HG03342 (cell line): Measurements from ENCODE around the gene TMEM176B.

Source experiments
- ATAC-seq: cut with Tn5 transposase; IDR thresholded peaks from one replicate; pipeline ENCODE4 v1.9.1; 2021; ENCODE audit warnings: mild to moderate bottlenecking, moderate library complexity; ENCODE audit not compliant: unreplicated experiment

TMEM176B gene

DNA sequence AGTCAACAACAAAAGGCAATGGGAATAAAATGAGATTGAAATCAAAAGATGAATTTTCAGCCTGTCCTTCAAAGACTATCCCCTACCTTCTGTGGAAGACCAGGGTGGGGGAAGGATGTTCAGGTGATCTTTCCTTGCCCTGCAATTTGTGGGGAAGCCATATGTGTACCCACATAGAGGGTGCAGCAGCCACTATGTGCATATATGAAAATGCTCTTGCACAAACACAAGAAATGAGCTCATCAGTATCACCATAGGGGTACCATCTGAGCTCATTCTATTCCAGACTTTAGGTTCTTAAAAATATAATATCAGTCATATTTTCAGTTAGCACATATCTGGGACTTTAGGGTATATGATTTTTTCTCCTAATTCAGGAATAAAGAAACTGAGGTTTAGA lies 45.2 kb downstream of the TMEM176B start:
- ATAC-seq, result no peak

DNA sequence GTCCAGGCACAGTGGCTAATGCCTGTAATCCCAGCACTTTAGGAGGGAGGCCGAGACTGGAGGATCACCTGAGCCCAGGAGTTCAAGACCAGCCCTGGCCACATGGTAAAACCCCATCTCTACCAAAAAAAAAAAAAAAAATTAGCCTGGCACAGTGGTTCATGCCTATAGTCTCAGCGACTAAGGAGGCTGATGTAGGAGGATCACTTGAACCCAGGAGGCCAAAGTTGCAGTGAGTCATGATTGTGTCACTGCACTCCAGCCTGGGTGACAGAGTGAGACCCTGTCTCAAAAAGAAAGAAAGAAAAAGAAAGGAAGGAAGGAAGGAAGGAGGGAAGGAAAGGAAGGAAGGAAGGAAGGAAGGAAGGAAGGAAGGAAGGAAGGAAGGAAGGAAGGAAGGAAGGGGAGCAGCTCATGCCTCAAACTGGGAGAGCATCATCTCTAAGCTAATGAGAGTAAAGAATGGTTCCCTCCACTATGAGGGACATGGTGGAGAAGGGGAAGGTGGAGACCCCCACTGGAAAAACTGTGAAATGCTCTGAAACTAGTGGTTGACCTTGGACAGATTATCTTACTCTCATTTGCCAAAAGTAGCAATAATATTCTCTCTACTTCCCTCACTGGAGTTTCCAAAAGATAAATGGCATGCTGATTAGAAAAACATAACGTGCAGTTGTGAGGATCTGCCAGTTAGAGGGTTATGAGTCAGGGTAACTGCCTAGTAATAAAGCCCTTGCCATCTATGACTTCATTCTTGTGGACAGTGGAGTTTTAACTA lies 46.1 kb downstream of the TMEM176B start:
- ATAC-seq, result no peak

DNA sequence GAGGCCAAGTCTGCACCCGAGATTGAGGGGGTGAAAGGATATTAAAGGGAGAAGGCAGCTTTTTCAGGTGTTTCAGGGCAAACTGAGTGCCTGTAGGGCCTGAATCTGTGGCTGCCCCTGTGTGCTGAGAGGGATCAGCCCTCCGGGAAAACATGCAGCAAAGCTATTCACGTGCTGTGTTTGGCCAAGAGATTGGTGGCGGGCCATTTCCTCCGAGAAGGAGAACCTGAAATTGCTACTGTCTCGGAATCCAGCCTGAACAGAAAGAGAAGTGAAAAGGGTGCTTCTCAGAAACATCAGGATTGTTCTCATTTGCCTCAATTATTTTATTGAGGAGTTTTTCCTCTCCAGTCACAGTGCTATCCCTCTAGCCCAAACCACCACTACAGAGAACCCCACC lies 46.9 kb downstream of the TMEM176B start:
- no peak for ATAC-seq

DNA sequence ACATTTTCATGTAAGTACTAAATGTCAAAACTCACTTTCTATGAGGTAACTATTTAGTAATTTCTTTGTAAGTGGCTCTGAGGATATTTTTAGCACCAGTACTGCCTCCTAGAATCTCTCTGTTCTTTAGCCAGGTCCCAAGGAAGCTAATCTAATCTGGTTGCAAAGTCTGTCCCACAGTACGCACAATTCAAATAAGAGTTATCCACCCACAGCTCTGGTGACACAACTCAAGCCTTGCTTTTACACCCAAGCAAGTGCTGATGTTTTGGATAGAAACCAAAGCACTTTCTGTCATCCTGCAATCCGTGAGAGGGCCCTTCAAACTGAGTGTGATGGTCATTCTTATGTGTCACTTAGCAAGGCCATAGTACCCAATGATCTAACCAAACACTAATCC lies 48.5 kb downstream of the TMEM176B start:
- ATAC-seq, result no peak

DNA sequence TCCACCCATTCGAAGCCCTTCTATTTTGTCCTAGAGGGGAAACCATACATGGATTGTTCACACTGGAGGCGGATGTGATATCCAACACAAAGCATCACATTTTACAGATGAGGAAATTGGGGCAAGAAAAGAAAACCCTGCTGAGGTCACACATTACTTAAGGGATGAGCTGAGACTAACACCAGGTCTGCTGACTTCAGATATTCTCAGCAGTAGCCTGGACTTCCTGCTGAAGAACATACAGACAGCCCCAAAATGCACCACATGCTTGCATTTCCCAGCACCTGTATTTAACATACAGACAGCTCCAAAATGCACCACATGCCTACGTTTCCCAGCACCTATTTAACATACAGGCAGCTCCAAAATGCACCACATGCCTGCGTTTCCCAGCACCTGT lies 51.8 kb downstream of the TMEM176B start:
- ATAC-seq, result no peak

DNA sequence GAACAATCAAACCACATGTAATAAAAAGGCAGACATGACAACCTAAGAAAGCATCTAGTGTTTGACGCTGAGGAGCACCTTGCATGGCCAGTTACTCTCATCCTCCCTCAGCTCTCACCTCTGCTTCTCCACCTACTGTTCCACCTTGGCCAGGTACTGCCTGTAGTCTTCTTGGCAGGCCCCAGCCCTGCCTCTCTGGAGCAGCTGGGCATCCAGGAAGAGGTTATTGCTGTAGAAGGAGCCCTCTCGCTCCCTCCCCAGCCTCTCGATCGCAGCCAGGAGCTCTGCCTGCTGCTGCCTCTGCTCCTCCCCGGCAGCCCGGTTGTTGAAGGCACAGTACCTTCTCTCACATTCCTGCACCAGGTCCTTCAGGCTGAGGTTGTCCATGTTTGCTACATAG lies 53.2 kb downstream of the TMEM176B start:
- no peak for ATAC-seq

DNA sequence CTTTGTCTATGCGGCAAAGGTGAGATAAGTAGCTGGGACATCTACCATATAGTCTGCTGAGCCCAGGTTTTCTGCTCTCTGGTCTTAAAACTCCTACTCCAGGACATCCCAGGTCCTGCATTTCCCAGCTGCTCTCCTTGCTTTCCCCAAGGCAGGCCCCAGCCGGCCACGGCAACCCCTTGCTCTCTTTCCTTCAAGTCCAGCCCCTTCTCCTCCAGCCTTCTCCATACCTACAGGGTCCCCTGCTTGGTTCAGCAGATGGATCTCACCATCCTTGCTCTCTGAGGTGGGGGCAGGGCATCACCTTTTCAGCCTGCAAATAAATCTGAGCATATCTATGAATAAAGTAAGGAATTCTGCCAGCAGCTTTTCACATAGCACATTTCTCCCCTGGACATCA lies 54.3 kb downstream of the TMEM176B start:
- ATAC-seq, result no peak

DNA sequence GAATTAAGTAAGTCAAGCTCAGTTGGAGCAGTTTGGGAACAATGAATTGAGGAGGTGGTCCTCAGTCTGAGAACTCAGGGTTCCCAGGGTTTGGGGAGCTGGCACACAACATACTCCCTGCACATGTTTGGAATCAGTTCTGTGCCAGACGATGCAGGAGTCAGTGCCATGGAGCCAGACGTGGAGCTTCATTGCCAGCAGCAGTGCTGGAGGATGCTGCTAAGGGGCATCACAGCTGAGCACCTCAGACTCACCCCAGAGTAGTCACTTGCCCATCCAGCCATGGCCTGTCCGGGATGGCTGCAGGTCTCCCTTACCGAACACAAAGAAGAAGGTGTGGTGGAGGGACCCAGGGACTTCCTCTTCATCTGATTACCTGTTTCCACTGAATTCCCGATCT lies 55.1 kb downstream of the TMEM176B start:
- ATAC-seq, result no peak

DNA sequence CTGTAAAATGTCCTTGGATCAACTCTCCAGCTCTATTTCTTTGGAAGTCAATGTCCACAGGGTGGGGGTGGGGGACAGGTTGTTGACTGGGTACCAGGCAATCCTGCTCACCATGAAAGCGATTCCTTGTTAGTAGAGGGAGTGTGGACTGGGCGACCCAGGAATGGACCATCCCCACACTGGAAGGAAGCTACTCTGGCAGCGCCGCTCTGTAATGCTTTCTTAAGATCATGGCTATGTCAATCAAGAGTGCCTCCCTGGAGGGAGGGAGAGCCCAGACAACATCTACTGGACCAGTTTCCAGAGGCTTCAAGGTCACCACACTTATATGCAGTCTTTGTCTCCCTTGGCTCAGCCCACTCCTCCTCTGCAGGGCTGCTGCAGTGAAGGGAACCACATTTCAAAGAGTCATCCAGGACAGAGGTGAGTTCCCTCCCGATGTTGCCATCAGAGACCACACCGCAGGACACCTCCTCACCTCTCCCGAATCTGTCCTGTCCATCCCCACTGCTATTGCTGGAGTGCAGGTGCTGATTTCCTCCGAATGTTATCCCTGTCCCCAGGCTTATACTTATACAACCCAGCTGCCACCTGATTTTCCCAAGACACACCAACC lies 56.0 kb downstream of the TMEM176B start:
- ATAC-seq, result no peak

DNA sequence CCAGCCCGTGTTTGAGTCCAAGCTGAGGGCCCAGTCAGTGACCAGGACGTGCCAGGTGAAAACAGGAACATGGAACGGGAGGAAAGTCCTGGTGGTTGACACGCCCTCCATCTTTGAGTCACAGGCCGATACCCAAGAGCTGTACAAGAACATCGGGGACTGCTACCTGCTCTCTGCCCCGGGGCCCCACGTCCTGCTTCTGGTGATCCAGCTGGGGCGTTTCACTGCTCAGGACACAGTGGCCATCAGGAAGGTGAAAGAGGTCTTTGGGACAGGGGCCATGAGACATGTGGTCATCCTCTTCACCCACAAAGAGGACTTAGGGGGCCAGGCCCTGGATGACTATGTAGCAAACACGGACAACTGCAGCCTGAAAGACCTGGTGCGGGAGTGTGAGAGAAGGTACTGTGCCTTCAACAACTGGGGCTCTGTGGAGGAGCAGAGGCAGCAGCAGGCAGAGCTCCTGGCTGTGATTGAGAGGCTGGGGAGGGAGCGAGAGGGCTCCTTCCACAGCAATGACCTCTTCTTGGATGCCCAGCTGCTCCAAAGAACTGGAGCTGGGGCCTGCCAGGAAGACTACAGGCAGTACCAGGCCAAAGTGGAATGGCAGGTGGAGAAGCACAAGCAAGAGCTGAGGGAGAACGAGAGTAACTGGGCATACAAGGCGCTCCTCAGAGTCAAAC lies 57.7 kb downstream of the TMEM176B start:
- no peak for ATAC-seq
